Right lobe of liver (tissue), 4 donors: ENCODE data around the gene PTPN3.

ENCODE experiments used
- CTCF ChIP-seq, 4 donors: fragments of 200-600 bp in 3 of 4; fragments of 450-650 bp in 1 of 4; IDR thresholded peaks; one replicate each; pipeline versions ENCODE4 v1.5.1 to v1.8.0; 2016 to 2022; ENCODE audit warnings: antibody characterized with exemption in 4 of 4, mild to moderate bottlenecking in 2 of 4
- POLR2A ChIP-seq: fragments of 450-650 bp; IDR thresholded peaks from one replicate; pipeline ENCODE4 v1.6.1; 2017; ENCODE audit warnings: antibody characterized with exemption, mild to moderate bottlenecking
- donor health status: DM: no; HTN: no; CAD: no.
- donor health status: DM: no; HTN: no; CAD: no.
- donor health status: DM: no; HTN: yes; CAD: no.

GRCh38 chr9:109477258-109478050 is 20.7 kb downstream of the PTPN3 start:
- peak; percentile 95 for TF ChIP-seq POLR2A
- no peak for TF ChIP-seq CTCF (IDR thresholded peaks at IDR 0.05)
